Activated B cell treated with CpG ODN at 0.5 μM for 24 hours (primary cell): ENCODE data around the gene DAW1. TPM values are rescaled to one million over a fixed set of nuclear protein-coding genes. Genes with fewer than 3 reads are reported as not detected.
"Not testable (repeated sequence)": the region's sequence is repeated elsewhere in the genome, so short reads cannot be mapped to it uniquely, and the experiment has no call there.

ENCODE experiments used
- ATAC-seq: fragments of 200-7000 bp; cut with Tn5 transposase; one replicate; pipeline ENCODE4 v1.10.0; 2021; ENCODE audit warnings: low read depth, mild to moderate bottlenecking, moderate library complexity
- CTCF ChIA-PET: fragments of 350-600 bp; sonication (Branson Sonifier 250); formaldehyde crosslinking; loops from one replicate; lab custom pipeline; 2021; ENCODE audit warnings: antibody characterized with exemption; lab: Charles Lee
- POLR2A ChIA-PET: fragments of 350-600 bp; sonication (Branson Sonifier 250); formaldehyde crosslinking; loops from one replicate; lab custom pipeline; 2021; ENCODE audit warnings: antibody characterized with exemption; lab: Charles Lee
- DNase-seq: peaks from one replicate; pipeline ENCODE4 v3.0.0; 2022
- H3K27ac Mint-ChIP-seq: one replicate; pipeline ENCODE4 v1.8.0; 2020; ENCODE audit warnings: mixed read lengths
- H3K27me3 Mint-ChIP-seq: one replicate; pipeline ENCODE4 v1.8.0; 2021; ENCODE audit warnings: mixed read lengths
- H3K36me3 Mint-ChIP-seq: one replicate; pipeline ENCODE4 v1.8.0; 2021; ENCODE audit warnings: low read depth, mixed read lengths
- H3K4me1 Mint-ChIP-seq: one replicate; pipeline ENCODE4 v1.8.0; 2021; ENCODE audit warnings: mixed read lengths
- H3K4me3 Mint-ChIP-seq: one replicate; pipeline ENCODE4 v1.8.0; 2020; ENCODE audit warnings: mild to moderate bottlenecking, mixed read lengths
- H3K9me3 Mint-ChIP-seq: one replicate; pipeline ENCODE4 v1.8.0; 2020; ENCODE audit warnings: mixed read lengths
- CTCF ChIP-seq: fragments of 200-600 bp; IDR thresholded peaks from one replicate; pipeline ENCODE4 v1.8.0; 2022; ENCODE audit warnings: antibody characterized with exemption, mild to moderate bottlenecking
- intact Hi-C: fragments of 100-400 bp; cut with micrococcal nuclease; formaldehyde crosslinking; loops from one replicate; pipeline ENCODE4 v1.15.1; 2024
- total RNA-seq: library from RNA; stranded (reverse); gene quantifications from 2 replicates; pipeline ENCODE4 v1.2.3, GENCODE V29; 2022

DAW1 gene
- total RNA-seq, 1 donor from 2014 or later, result not detected

GRCh38 chr2:227834916-227835650 lies 36.3 kb upstream of the DAW1 start:
- no peak overlapping the region for H3K27ac Mint-ChIP-seq
- no peaks in the 10 kb centered on the region for H3K36me3 Mint-ChIP-seq
- peaks cover 6% of the 10 kb centered on the region for H3K27me3 Mint-ChIP-seq
- ATAC-seq (no peak), DNase-seq (no peak)
- ChIA-PET POLR2A (interaction anchor here (0.7 kb wide), 1 partner anchor 74 kb away, joined by 3 read pairs; no protein-coding TSS in a partner anchor), CTCF (no interaction called here)
- intact Hi-C loops, result no loop called here
- TF ChIP-seq CTCF, result no peak
- H3K4me1 Mint-ChIP-seq, result no peaks in the 10 kb centered on the region
- H3K4me3 Mint-ChIP-seq, result no peak overlapping the region
- H3K9me3 Mint-ChIP-seq, result no peaks in the 10 kb centered on the region

- H3K27me3 Mint-ChIP-seq, intact Hi-C loops, ATAC-seq, H3K9me3 Mint-ChIP-seq, H3K36me3 Mint-ChIP-seq, CTCF ChIA-PET, H3K27ac Mint-ChIP-seq, DNase-seq, H3K4me3 Mint-ChIP-seq, H3K4me1 Mint-ChIP-seq, POLR2A ChIA-PET: not testable (repeated sequence)
Observed at GRCh38 chr2:227839339-227840129, 31.9 kb upstream of the DAW1 start.

GRCh38 chr2:227846831-227847230 lies 24.6 kb upstream of the DAW1 start:
- intact Hi-C loops, result no loop called here
- ChIA-PET CTCF (no interaction called here), POLR2A (no interaction called here)
- H3K4me1 Mint-ChIP-seq, result no peaks in the 10 kb centered on the region
- no peaks in the 10 kb centered on the region for H3K36me3 Mint-ChIP-seq
- H3K9me3 Mint-ChIP-seq, result no peaks in the 10 kb centered on the region
- H3K4me3 Mint-ChIP-seq, result no peak overlapping the region
- peaks cover 6% of the 10 kb centered on the region for H3K27me3 Mint-ChIP-seq
- no peak for DNase-seq
- TF ChIP-seq CTCF, result no peak
- no peak for ATAC-seq
- H3K27ac Mint-ChIP-seq, result no peak overlapping the region

- Mint-ChIP-seq H3K9me3 (no peaks in the 10 kb centered on the region), H3K4me1 (no peaks in the 10 kb centered on the region), H3K27me3 (peaks cover 2% of the 10 kb centered on the region), H3K27ac (no peak overlapping the region), H3K36me3 (no peaks in the 10 kb centered on the region), H3K4me3 (no peak overlapping the region)
- DNase-seq (no peak), ATAC-seq (no peak)
- intact Hi-C loops, result no loop called here
- ChIA-PET POLR2A (no interaction called here), CTCF (no interaction called here)
- no peak for TF ChIP-seq CTCF
Observed at GRCh38 chr2:227848146-227848545, 23.3 kb upstream of the DAW1 start.

- no peaks in the 10 kb centered on the region for H3K9me3 Mint-ChIP-seq
Observed at GRCh38 chr2:227848586-227848985, 22.8 kb upstream of the DAW1 start.

More at GRCh38 chr2:227848586-227848985, 22.8 kb upstream of the DAW1 start:
- Mint-ChIP-seq H3K4me1 (no peaks in the 10 kb centered on the region), H3K36me3 (no peaks in the 10 kb centered on the region), H3K27me3 (peaks cover 5% of the 10 kb centered on the region), H3K4me3 (no peak overlapping the region), H3K27ac (no peak overlapping the region)
- ChIA-PET CTCF (no interaction called here), POLR2A (no interaction called here)
- ATAC-seq (no peak), DNase-seq (no peak)
- intact Hi-C loops, result no loop called here
- TF ChIP-seq CTCF, result no peak
